Measurements from ENCODE around the gene HIVEP3. TPM values are rescaled to one million over a fixed set of nuclear protein-coding genes. Genes with fewer than 3 reads are reported as not detected.

Gene HIVEP3
- total RNA-seq, 1 experiment from 2014 or later, result 3.1 TPM

DNA sequence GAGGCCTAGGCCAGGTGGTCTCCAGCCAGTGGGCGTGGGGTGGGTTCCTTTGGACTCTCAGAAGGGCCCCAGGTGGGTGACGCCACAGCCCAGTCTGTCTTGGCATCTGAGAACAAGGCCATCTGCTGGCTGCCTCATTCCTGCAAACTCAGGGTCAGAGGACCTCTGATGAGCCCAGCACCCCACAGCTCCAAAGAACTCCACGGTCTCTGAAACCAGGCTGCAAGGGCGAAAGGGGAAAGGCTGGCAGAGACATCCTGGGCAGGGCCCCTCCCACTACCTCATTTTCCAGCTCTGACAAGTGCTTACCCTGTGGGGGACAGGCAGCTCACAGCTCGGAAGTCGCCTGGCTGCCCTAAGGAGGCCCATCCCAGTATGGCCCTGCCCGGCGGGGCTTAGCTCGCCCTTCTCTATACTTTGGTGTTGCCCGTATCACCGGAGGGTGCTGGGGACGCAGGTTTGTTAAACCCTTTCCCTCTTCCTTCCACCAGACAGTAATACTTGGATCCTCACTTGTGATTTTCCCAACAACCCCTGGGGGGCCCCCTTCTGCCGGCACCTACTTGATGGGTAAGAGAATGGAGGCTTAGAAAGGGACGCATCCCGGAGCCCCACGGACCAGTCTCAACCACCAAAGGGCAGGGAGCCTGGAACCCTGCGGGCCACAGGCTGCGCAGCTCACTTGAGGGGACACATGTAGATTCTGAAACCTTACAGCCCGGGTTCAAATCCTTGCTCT lies 423.3 kb downstream of the HIVEP3 start:
- Histone ChIP-seq H3K9me3 (ENCODE audit: low read depth, low read length, poor library complexity, severe bottlenecking) (no peaks in the 10 kb centered on the region), H3K27me3 (replicated peaks; ENCODE audit: insufficient read depth, low read depth, low read length, poor library complexity) (no peaks in the 10 kb centered on the region), H3K36me3 (ENCODE audit: insufficient read depth, low read length, poor library complexity, severe bottlenecking) (no peaks in the 10 kb centered on the region), H3K27ac (ENCODE audit: low read depth, low read length, poor library complexity, severe bottlenecking) (peak overlapping the region; percentile 92), H3K4me1 (ENCODE audit: insufficient read depth, low read length, poor library complexity, severe bottlenecking) (peaks cover 10% of the 10 kb centered on the region), H3K4me3 (ENCODE audit: low read depth, low read length, poor library complexity, severe bottlenecking) (peak overlapping the region; percentile 40)
- BruUV-seq (replicated peaks), result no TSS peak
- POLR2A ChIA-PET (ENCODE audit: low non-redundant PET), result no interaction called here
- peak; percentile 69 for DNase-seq (ENCODE audit: low spot score)
- TF ChIP-seq EZH2 (IDR thresholded peaks at IDR 0.05; ENCODE audit: borderline replicate concordance, low read depth, low read length, poor library complexity, severe bottlenecking), result no peak
- TF ChIP-seq, protein P1, sequence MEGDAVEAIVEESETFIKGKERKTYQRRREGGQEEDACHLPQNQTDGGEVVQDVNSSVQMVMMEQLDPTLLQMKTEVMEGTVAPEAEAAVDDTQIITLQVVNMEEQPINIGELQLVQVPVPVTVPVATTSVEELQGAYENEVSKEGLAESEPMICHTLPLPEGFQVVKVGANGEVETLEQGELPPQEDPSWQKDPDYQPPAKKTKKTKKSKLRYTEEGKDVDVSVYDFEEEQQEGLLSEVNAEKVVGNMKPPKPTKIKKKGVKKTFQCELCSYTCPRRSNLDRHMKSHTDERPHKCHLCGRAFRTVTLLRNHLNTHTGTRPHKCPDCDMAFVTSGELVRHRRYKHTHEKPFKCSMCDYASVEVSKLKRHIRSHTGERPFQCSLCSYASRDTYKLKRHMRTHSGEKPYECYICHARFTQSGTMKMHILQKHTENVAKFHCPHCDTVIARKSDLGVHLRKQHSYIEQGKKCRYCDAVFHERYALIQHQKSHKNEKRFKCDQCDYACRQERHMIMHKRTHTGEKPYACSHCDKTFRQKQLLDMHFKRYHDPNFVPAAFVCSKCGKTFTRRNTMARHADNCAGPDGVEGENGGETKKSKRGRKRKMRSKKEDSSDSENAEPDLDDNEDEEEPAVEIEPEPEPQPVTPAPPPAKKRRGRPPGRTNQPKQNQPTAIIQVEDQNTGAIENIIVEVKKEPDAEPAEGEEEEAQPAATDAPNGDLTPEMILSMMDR (conservative IDR thresholded peaks at IDR 0.05; ENCODE audit: low read depth, low read length), result peak; percentile 60
- CTCF ChIA-PET, result no interaction called here
- intact Hi-C loops (cut with micrococcal nuclease; ENCODE audit: unreplicated experiment), result no loop called here

DNA sequence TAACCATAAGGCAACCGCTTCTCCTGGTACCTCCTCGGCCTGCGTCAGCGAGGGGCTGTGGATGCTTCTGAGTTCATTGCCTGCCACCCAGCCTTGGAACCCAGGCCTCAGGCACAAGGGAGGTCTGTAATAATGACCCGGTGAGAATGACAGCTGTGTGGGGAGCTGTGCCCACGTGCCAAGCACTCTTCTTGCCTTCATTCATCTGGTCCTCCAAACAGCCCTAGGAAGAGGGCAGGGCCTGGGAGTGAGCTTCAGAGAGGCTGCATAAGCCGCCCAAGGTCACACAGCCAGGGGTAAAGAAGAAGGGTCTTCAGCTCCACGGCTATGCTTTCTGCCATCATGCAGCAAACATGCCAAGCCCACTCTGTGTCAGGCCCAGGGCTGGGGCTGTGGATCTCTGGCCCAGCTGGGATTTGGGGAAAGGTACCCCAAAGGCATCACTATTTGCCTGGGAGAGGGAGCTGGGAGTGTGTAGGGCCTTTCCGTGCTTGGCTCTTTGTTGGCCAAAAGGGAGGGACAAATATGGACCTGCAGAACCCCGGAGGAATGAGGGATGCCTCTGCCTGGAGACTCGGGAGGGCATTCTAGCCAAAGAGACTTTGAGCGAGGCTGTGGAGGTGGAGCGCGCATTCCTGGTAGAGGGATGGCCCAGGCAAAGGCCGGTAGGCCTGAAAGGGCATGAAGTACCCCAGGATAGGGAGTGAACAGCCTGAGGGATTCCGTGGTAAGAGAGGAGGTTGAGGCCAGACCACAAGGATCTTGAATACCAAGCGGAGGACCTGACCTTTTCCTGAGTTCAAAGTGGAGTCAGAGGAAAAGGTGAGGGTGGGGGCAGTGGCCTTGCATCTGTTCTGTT lies 424.1 kb downstream of the HIVEP3 start:
- H3K4me3 ChIP-seq (ENCODE audit: low read depth, low read length, poor library complexity, severe bottlenecking), result no peak overlapping the region
- H3K4me1 ChIP-seq (ENCODE audit: insufficient read depth, low read length, poor library complexity, severe bottlenecking), result peaks cover 10% of the 10 kb centered on the region
- H3K36me3 ChIP-seq (ENCODE audit: insufficient read depth, low read length, poor library complexity, severe bottlenecking), result no peaks in the 10 kb centered on the region
- ChIA-PET CTCF (no interaction called here), POLR2A (ENCODE audit: low non-redundant PET) (no interaction called here)
- TF ChIP-seq, protein P1 (conservative IDR thresholded peaks at IDR 0.05; ENCODE audit: low read depth, low read length), result no peak
- TF ChIP-seq EZH2 (IDR thresholded peaks at IDR 0.05; ENCODE audit: borderline replicate concordance, low read depth, low read length, poor library complexity, severe bottlenecking), result no peak
- no peaks in the 10 kb centered on the region for H3K27me3 ChIP-seq (replicated peaks; ENCODE audit: insufficient read depth, low read depth, low read length, poor library complexity)
- no peaks in the 10 kb centered on the region for H3K9me3 ChIP-seq (ENCODE audit: low read depth, low read length, poor library complexity, severe bottlenecking)
- BruUV-seq (replicated peaks), result no TSS peak
- intact Hi-C loops (cut with micrococcal nuclease; ENCODE audit: unreplicated experiment), result no loop called here
- H3K27ac ChIP-seq (ENCODE audit: low read depth, low read length, poor library complexity, severe bottlenecking), result no peak overlapping the region
- no peak for DNase-seq (ENCODE audit: low spot score)

DNA sequence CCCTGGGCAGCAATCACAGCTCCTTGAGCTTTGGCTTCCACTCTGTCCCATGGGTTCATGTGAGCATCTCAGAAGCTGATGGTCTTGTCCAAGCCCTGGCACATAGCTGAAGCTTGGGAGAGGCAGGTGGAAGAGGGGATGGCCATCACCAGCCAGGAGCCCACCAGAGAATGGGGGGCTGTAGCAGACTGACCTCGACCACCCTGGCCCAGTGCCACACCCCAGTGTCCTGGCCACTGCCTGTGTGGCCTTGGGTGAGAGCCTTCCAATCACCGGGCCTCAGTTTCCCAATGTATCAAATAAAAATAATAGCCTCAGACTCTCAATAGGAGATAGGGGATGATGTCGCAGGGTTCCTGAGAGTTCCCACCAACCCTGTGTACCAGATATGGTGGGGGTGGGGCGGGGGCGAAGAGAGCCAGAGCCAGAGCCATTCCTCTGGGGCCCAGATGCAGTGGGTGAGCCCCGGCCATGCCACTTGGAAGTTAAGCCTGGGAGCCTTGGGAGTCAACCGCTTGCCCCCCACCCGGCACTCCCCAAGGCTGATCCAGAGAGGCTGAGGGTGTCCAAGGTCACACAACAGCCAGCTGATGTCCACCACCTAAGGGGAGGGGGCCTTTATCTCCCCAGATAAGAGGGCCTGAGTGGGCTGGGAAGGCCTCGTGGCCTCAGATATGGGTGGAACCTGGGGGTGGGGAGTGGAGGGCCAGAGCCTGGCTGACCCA lies 424.9 kb downstream of the HIVEP3 start:
- H3K27ac ChIP-seq (ENCODE audit: low read depth, low read length, poor library complexity, severe bottlenecking), result no peak overlapping the region
- no peak for DNase-seq (ENCODE audit: low spot score)
- TF ChIP-seq, protein P1 (conservative IDR thresholded peaks at IDR 0.05; ENCODE audit: low read depth, low read length), result no peak
- TF ChIP-seq EZH2 (IDR thresholded peaks at IDR 0.05; ENCODE audit: borderline replicate concordance, low read depth, low read length, poor library complexity, severe bottlenecking), result no peak
- POLR2A ChIA-PET (ENCODE audit: low non-redundant PET), result no interaction called here
- no TSS peak for BruUV-seq (replicated peaks)
- peaks cover 10% of the 10 kb centered on the region for H3K4me1 ChIP-seq (ENCODE audit: insufficient read depth, low read length, poor library complexity, severe bottlenecking)
- no peak overlapping the region for H3K4me3 ChIP-seq (ENCODE audit: low read depth, low read length, poor library complexity, severe bottlenecking)
- H3K36me3 ChIP-seq (ENCODE audit: insufficient read depth, low read length, poor library complexity, severe bottlenecking), result no peaks in the 10 kb centered on the region
- H3K27me3 ChIP-seq (replicated peaks; ENCODE audit: insufficient read depth, low read depth, low read length, poor library complexity), result no peaks in the 10 kb centered on the region
- no peaks in the 10 kb centered on the region for H3K9me3 ChIP-seq (ENCODE audit: low read depth, low read length, poor library complexity, severe bottlenecking)
- CTCF ChIA-PET, result no interaction called here
- intact Hi-C loops (cut with micrococcal nuclease; ENCODE audit: unreplicated experiment), result no loop called here
